ENCODE measurements around the gene TRAPPC8.

DNA sequence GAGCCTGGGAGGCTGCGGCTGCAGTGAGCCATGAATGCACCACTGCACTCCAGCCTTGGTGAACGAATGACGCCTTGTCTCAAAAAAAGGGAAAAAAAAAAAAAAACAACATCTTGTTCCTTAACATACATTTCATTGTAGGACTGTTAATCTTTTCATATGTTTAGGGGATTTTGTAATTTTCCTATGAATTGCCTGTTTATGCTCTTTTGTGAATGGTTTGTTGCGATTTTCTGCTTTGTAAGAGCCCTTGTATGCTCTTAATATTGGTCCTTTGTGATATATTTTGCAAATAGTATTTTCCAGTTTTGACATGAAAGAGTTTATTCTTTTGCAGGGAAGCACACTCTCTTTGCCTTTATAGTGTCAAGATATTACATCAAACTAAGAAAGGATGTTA, 50.0 kb downstream of the TRAPPC8 start:
- TF ChIP-seq, protein P1, sequence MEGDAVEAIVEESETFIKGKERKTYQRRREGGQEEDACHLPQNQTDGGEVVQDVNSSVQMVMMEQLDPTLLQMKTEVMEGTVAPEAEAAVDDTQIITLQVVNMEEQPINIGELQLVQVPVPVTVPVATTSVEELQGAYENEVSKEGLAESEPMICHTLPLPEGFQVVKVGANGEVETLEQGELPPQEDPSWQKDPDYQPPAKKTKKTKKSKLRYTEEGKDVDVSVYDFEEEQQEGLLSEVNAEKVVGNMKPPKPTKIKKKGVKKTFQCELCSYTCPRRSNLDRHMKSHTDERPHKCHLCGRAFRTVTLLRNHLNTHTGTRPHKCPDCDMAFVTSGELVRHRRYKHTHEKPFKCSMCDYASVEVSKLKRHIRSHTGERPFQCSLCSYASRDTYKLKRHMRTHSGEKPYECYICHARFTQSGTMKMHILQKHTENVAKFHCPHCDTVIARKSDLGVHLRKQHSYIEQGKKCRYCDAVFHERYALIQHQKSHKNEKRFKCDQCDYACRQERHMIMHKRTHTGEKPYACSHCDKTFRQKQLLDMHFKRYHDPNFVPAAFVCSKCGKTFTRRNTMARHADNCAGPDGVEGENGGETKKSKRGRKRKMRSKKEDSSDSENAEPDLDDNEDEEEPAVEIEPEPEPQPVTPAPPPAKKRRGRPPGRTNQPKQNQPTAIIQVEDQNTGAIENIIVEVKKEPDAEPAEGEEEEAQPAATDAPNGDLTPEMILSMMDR (IDR thresholded peaks at IDR 0.05), result no peak
- no peak for TF ChIP-seq EP300 (IDR thresholded peaks at IDR 0.05)
- TF ChIP-seq POLR2A (IDR thresholded peaks at IDR 0.05), result no peak

All from tibial nerve (tissue), 4 donors.